H9 (cell line): ENCODE data around the gene YTHDC2. TPM values are rescaled to one million over a fixed set of nuclear protein-coding genes. Genes with fewer than 3 reads are reported as not detected.

ENCODE experiments used
- DNase-seq: peaks from one replicate; pipeline ENCODE4 v3.0.0-alpha.2; 2017
- H2AFZ ChIP-seq: one replicate; pipeline ENCODE4 v1.6.1; 2013; ENCODE audit warnings: mild to moderate bottlenecking, low read length, control low read depth, moderate library complexity
- H2AK5ac ChIP-seq: 2 replicates; pipeline ENCODE4 v1.6.1; 2013; ENCODE audit warnings: low read length, control low read depth, mixed read lengths; ENCODE audit not compliant: insufficient read length
- H2BK120ac ChIP-seq: one replicate; pipeline ENCODE4 v1.6.1; 2013; ENCODE audit warnings: low read depth, mild to moderate bottlenecking, low read length, control low read depth, inconsistent platforms; ENCODE audit not compliant: poor library complexity, severe bottlenecking
- H2BK12ac ChIP-seq: 2 replicates; pipeline ENCODE4 v1.6.1; 2013; ENCODE audit warnings: low read length, control low read depth, mixed read lengths, low read depth; ENCODE audit not compliant: insufficient read length
- H2BK15ac ChIP-seq: 2 replicates; pipeline ENCODE4 v1.6.1; 2013; ENCODE audit warnings: low read depth, low read length, control low read depth
- H2BK20ac ChIP-seq: one replicate; pipeline ENCODE4 v1.6.1; 2013; ENCODE audit warnings: low read depth, mild to moderate bottlenecking, low read length, control low read depth, inconsistent platforms; ENCODE audit not compliant: poor library complexity, severe bottlenecking
- H2BK5ac ChIP-seq: 2 replicates; pipeline ENCODE4 v1.6.1; 2013; ENCODE audit warnings: low read length, control low read depth, mixed read lengths; ENCODE audit not compliant: insufficient read length
- H3K14ac ChIP-seq: 2 replicates; pipeline ENCODE4 v1.6.1; 2013; ENCODE audit warnings: low read length, control low read depth; ENCODE audit not compliant: insufficient read depth
- H3K18ac ChIP-seq: 2 replicates; pipeline ENCODE4 v1.6.1; 2013; ENCODE audit warnings: low read depth, mild to moderate bottlenecking, mixed read lengths, low read length, control low read depth; ENCODE audit not compliant: insufficient read length
- H3K23ac ChIP-seq: 2 replicates; pipeline ENCODE4 v1.6.1; 2013; ENCODE audit warnings: low read length, control low read depth, mixed read lengths, low read depth; ENCODE audit not compliant: insufficient read length
- H3K23me2 ChIP-seq: 2 replicates; pipeline ENCODE4 v1.6.1; 2013; ENCODE audit warnings: low read depth, mild to moderate bottlenecking, mixed read lengths, low read length, control low read depth; ENCODE audit not compliant: insufficient read length, poor library complexity, severe bottlenecking
- H3K27ac ChIP-seq: 2 replicates; pipeline ENCODE4 v1.5.1; 2013; ENCODE audit warnings: low read length, control low read depth, mixed read lengths, low read depth; ENCODE audit not compliant: insufficient read length
- H3K27me3 ChIP-seq: 2 replicates; pipeline ENCODE4 v1.6.1; 2013; ENCODE audit warnings: low read length, control low read depth, inconsistent platforms; ENCODE audit not compliant: insufficient read depth
- H3K4ac ChIP-seq: 2 replicates; pipeline ENCODE4 v1.6.1; 2013; ENCODE audit warnings: low read depth, mild to moderate bottlenecking, control low read depth, inconsistent platforms, low read length, moderate library complexity
- H3K4me1 ChIP-seq: 2 replicates; pipeline ENCODE4 v1.6.1; 2013; ENCODE audit warnings: low read length, control low read depth, inconsistent platforms; ENCODE audit not compliant: insufficient read depth
- H3K4me2 ChIP-seq: 2 replicates; pipeline ENCODE4 v1.6.1; 2013; ENCODE audit warnings: low read length, control low read depth, mixed read lengths; ENCODE audit not compliant: insufficient read length, insufficient read depth
- H3K56ac ChIP-seq: 2 replicates; pipeline ENCODE4 v1.6.1; 2013; ENCODE audit warnings: low read depth, mild to moderate bottlenecking, mixed read lengths, low read length, control low read depth; ENCODE audit not compliant: insufficient read length
- H3K79me1 ChIP-seq: 2 replicates; pipeline ENCODE4 v1.6.1; 2013; ENCODE audit warnings: low read depth, mild to moderate bottlenecking, moderate library complexity, low read length, control low read depth, inconsistent platforms; ENCODE audit not compliant: insufficient read depth, poor library complexity, severe bottlenecking
- H3K79me2 ChIP-seq: 2 replicates; pipeline ENCODE4 v1.6.1; 2013; ENCODE audit warnings: low read length, control low read depth, inconsistent platforms; ENCODE audit not compliant: insufficient read depth
- H3K9ac ChIP-seq: 2 replicates; pipeline ENCODE4 v1.6.1; 2013; ENCODE audit warnings: low read length, control low read depth, mixed read lengths; ENCODE audit not compliant: insufficient read length; ENCODE audit errors: extremely low read depth
- H3K9me3 ChIP-seq: one replicate; pipeline ENCODE4 v1.6.1; 2013; ENCODE audit warnings: low read depth, low read length, inconsistent platforms; ENCODE audit not compliant: control insufficient read depth
- H3T11ph ChIP-seq: one replicate; pipeline ENCODE4 v1.6.1; 2013; ENCODE audit warnings: mild to moderate bottlenecking, low read length, control low read depth, inconsistent platforms
- H4K20me1 ChIP-seq: one replicate; pipeline ENCODE4 v1.6.1; 2013; ENCODE audit not compliant: control insufficient read depth, insufficient read length, insufficient read depth
- H4K5ac ChIP-seq: 2 replicates; pipeline ENCODE4 v1.6.1; 2013; ENCODE audit warnings: low read depth, mild to moderate bottlenecking, mixed read lengths, low read length, control low read depth; ENCODE audit not compliant: insufficient read length
- H4K8ac ChIP-seq: replicated peaks from 2 replicates; pipeline ENCODE4 v1.6.1; 2013; ENCODE audit warnings: low read length, control low read depth, mixed read lengths, low read depth; ENCODE audit not compliant: insufficient read length
- H4K91ac ChIP-seq: 2 replicates; pipeline ENCODE4 v1.6.1; 2013; ENCODE audit warnings: low read depth, mild to moderate bottlenecking, moderate library complexity, mixed read lengths, low read length, control low read depth; ENCODE audit not compliant: insufficient read length
- H3K27ac Mint-ChIP-seq, 3 experiments: 2 replicates in 2 of 3; 3 replicates in 1 of 3; pipeline ENCODE4 v1.8.0; 2020 to 2021; ENCODE audit warnings: mixed read lengths in 3 of 3, mild to moderate bottlenecking in 1 of 3, moderate library complexity in 1 of 3
- H3K27me3 Mint-ChIP-seq: 2 replicates; pipeline ENCODE4 v1.8.0; 2021; ENCODE audit warnings: low read depth, mild to moderate bottlenecking, moderate library complexity, mixed read lengths
- H3K36me3 Mint-ChIP-seq, 3 experiments: 2 replicates in 2 of 3; 3 replicates in 1 of 3; pipeline ENCODE4 v1.8.0; 2020 to 2021; ENCODE audit warnings: low read depth in 3 of 3, mixed read lengths in 3 of 3; ENCODE audit not compliant: insufficient read depth in 1 of 3
- H3K4me1 Mint-ChIP-seq, 2 experiments: 2 replicates each; pipeline ENCODE4 v1.8.0; 2020; ENCODE audit warnings: mixed read lengths in 2 of 2
- H3K4me3 Mint-ChIP-seq, 2 experiments: 2 replicates in 1 of 2; 3 replicates in 1 of 2; pipeline ENCODE4 v1.8.0; 2020 to 2021; ENCODE audit warnings: mild to moderate bottlenecking in 2 of 2, mixed read lengths in 2 of 2, moderate library complexity in 1 of 2
- H3K9me3 Mint-ChIP-seq, 2 experiments: 2 replicates in 1 of 2; 3 replicates in 1 of 2; pipeline ENCODE4 v1.8.0; 2020; ENCODE audit warnings: mild to moderate bottlenecking in 2 of 2, mixed read lengths in 2 of 2, moderate library complexity in 1 of 2
- WGBS: extraction: QIAGEN DNeasy Blood & Tissue Kit; methylation state at CpG from one replicate; pipeline ENCODE4 v1.1.7; 2013; ENCODE audit warnings: missing lambda C conversion rate, low lambda C conversion rate, mixed read lengths; ENCODE audit not compliant: insufficient read length; ENCODE audit errors: extremely low coverage; 5-methylcytosine and 5-hydroxymethylcytosine counted together
- total RNA-seq: library from RNA; stranded (reverse); gene quantifications from 2 replicates; pipeline ENCODE4 v1.2.1, GENCODE V29; 2021
- TF ChIP-seq, protein P1 (sequence below): fragments of 200-600 bp; sonication (generic); conservative IDR thresholded peaks from 3 replicates; pipeline ENCODE4 v1.8.0; 2021; ENCODE audit warnings: antibody characterized with exemption, mild to moderate bottlenecking

The YTHDC2 gene
- total RNA-seq, 1 experiment from 2014 or later = 22.5 TPM

GRCh38 chr5:113490317-113490716, 23.2 kb upstream of the YTHDC2 start:
- H3K9me3 Mint-ChIP-seq = peaks cover 29 to 36% of the 10 kb centered on the region in 2 experiments
- Histone ChIP-seq H3K9me3 (peaks cover 13% of the 10 kb centered on the region), H3K4me2 (no peak overlapping the region), H3K4me1 (0 out of 2 replicates have a peak, but pooled peaks cover 2% of the 10 kb centered on the region), H3K18ac (no peak overlapping the region), H3K23me2 (peaks cover 12% of the 10 kb centered on the region), H2BK20ac (no peak overlapping the region), H3K56ac (no peak overlapping the region), H3K79me1 (no peaks in the 10 kb centered on the region), H4K8ac (no peak overlapping the region), H3K14ac (no peak overlapping the region), H3K79me2 (no peaks in the 10 kb centered on the region), H4K91ac (no peak overlapping the region), H2BK12ac (no peak overlapping the region), H4K20me1 (no peaks in the 10 kb centered on the region), H3K27ac (no peak overlapping the region), H2BK5ac (no peak overlapping the region), H3K4ac (no peak overlapping the region), H3K27me3 (peaks cover 6% of the 10 kb centered on the region), H4K5ac (no peak overlapping the region), H3K9ac (no peak overlapping the region), H2AK5ac (no peak overlapping the region), H2AFZ (no peak overlapping the region), H2BK15ac (no peak overlapping the region), H2BK120ac (no peak overlapping the region), H3T11ph (no peak overlapping the region), H3K23ac (no peak overlapping the region)
- H3K36me3 Mint-ChIP-seq = peaks cover 16 to 28% (median 18%) of the 10 kb centered on the region in 3 experiments
- no peak overlapping the region for H3K4me3 Mint-ChIP-seq
- H3K27me3 Mint-ChIP-seq = peaks cover 60% of the 10 kb centered on the region
- no peak overlapping the region for H3K27ac Mint-ChIP-seq
- TF ChIP-seq, protein P1, sequence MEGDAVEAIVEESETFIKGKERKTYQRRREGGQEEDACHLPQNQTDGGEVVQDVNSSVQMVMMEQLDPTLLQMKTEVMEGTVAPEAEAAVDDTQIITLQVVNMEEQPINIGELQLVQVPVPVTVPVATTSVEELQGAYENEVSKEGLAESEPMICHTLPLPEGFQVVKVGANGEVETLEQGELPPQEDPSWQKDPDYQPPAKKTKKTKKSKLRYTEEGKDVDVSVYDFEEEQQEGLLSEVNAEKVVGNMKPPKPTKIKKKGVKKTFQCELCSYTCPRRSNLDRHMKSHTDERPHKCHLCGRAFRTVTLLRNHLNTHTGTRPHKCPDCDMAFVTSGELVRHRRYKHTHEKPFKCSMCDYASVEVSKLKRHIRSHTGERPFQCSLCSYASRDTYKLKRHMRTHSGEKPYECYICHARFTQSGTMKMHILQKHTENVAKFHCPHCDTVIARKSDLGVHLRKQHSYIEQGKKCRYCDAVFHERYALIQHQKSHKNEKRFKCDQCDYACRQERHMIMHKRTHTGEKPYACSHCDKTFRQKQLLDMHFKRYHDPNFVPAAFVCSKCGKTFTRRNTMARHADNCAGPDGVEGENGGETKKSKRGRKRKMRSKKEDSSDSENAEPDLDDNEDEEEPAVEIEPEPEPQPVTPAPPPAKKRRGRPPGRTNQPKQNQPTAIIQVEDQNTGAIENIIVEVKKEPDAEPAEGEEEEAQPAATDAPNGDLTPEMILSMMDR = no peak
- peaks cover 7 to 8% of the 10 kb centered on the region in 2 experiments; a peak in 2 of 4 replicates for H3K4me1 Mint-ChIP-seq
- no peak for DNase-seq
- no CpG with 5 or more reads among the region's 3 CpGs for WGBS
